ENCODE measurements around the gene RGS21. TPM values are rescaled to one million over a fixed set of nuclear protein-coding genes. Genes with fewer than 3 reads are reported as not detected.

RGS21 gene
- polyA plus RNA-seq, 1 donor from 2014 or later: not detected

DNA sequence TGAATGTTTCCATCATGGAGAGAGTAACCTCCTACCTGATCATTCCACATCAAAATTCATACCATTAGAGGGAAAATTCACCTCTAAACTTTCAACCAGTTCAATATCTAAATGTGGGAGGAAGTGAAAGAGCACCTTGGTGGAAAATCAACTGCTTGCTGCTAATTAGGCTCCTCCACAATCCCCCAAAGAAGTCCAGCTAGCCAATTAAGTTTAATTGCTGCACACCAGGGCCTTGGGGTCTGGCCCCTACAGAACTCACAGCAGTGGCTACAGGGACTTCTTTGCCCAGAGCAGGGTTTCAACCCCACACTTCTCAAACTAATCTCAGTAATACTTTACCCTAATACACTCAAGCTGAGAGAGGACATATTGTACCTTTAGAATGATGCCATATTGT lies 62.1 kb downstream of the RGS21 start:
- H3K27ac ChIP-seq (ENCODE audit: low read length): no peak overlapping the region

DNA sequence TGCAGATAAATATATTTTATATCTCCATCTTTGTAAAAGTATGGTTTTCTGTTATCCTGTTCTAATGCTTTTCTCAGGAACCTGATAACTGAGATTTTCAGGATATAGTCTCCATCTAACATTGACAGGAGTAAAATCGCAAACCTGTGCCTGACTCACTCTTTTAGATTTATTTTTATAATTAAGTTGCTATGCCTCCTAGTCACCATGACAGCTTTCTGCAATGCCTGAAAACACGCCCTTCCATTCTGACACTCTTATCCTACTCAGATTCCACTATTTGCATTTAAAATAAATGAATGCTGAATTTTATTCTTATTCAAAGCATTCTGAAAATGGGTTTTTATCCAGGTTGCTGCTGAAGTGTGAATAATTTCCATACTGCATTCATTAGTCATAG lies 62.8 kb downstream of the RGS21 start:
- no peak overlapping the region for H3K27ac ChIP-seq (ENCODE audit: low read length)
- H3K36me3 ChIP-seq (ENCODE audit: insufficient read depth, low read length): no peaks in the 10 kb centered on the region
- no peaks in the 10 kb centered on the region for H3F3A ChIP-seq (ENCODE audit: insufficient read depth, low read length, poor library complexity, severe bottlenecking)
- H3K27me3 ChIP-seq (ENCODE audit: insufficient read depth, low read depth, low read length): no peaks in the 10 kb centered on the region
- no peaks in the 10 kb centered on the region for H3K9me2 ChIP-seq (ENCODE audit: insufficient read depth, low read length)
- H3K79me2 ChIP-seq (replicated peaks; ENCODE audit: insufficient read depth, low read length): no peaks in the 10 kb centered on the region
- no peaks in the 10 kb centered on the region for H3K9me3 ChIP-seq (ENCODE audit: low read length)
- no peak overlapping the region for H2AFZ ChIP-seq (ENCODE audit: low read depth, low read length)
- no peak overlapping the region for H3K9ac ChIP-seq (ENCODE audit: low read length)
- TF ChIP-seq, protein P1, sequence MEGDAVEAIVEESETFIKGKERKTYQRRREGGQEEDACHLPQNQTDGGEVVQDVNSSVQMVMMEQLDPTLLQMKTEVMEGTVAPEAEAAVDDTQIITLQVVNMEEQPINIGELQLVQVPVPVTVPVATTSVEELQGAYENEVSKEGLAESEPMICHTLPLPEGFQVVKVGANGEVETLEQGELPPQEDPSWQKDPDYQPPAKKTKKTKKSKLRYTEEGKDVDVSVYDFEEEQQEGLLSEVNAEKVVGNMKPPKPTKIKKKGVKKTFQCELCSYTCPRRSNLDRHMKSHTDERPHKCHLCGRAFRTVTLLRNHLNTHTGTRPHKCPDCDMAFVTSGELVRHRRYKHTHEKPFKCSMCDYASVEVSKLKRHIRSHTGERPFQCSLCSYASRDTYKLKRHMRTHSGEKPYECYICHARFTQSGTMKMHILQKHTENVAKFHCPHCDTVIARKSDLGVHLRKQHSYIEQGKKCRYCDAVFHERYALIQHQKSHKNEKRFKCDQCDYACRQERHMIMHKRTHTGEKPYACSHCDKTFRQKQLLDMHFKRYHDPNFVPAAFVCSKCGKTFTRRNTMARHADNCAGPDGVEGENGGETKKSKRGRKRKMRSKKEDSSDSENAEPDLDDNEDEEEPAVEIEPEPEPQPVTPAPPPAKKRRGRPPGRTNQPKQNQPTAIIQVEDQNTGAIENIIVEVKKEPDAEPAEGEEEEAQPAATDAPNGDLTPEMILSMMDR (IDR thresholded peaks at IDR 0.05; ENCODE audit: poor library complexity, severe bottlenecking): no peak
- TF ChIP-seq EP300 (conservative IDR thresholded peaks at IDR 0.05; ENCODE audit: poor library complexity, severe bottlenecking): no peak
- no peak for TF ChIP-seq MXI1 (conservative IDR thresholded peaks at IDR 0.05; ENCODE audit: poor library complexity, severe bottlenecking)
- TF ChIP-seq SMC3 (conservative IDR thresholded peaks at IDR 0.05; ENCODE audit: poor library complexity): no peak
- TF ChIP-seq TAF1 (IDR thresholded peaks at IDR 0.05; ENCODE audit: low read depth): no peak
- no peak for TF ChIP-seq POLR2AphosphoS5 (IDR thresholded peaks at IDR 0.05)
- TF ChIP-seq, protein P2, sequence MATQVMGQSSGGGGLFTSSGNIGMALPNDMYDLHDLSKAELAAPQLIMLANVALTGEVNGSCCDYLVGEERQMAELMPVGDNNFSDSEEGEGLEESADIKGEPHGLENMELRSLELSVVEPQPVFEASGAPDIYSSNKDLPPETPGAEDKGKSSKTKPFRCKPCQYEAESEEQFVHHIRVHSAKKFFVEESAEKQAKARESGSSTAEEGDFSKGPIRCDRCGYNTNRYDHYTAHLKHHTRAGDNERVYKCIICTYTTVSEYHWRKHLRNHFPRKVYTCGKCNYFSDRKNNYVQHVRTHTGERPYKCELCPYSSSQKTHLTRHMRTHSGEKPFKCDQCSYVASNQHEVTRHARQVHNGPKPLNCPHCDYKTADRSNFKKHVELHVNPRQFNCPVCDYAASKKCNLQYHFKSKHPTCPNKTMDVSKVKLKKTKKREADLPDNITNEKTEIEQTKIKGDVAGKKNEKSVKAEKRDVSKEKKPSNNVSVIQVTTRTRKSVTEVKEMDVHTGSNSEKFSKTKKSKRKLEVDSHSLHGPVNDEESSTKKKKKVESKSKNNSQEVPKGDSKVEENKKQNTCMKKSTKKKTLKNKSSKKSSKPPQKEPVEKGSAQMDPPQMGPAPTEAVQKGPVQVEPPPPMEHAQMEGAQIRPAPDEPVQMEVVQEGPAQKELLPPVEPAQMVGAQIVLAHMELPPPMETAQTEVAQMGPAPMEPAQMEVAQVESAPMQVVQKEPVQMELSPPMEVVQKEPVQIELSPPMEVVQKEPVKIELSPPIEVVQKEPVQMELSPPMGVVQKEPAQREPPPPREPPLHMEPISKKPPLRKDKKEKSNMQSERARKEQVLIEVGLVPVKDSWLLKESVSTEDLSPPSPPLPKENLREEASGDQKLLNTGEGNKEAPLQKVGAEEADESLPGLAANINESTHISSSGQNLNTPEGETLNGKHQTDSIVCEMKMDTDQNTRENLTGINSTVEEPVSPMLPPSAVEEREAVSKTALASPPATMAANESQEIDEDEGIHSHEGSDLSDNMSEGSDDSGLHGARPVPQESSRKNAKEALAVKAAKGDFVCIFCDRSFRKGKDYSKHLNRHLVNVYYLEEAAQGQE (IDR thresholded peaks at IDR 0.05; ENCODE audit: borderline replicate concordance): no peak
- no peak overlapping the region for H3K4me3 ChIP-seq (ENCODE audit: low read length)
- H4K20me1 ChIP-seq (ENCODE audit: insufficient read depth): no peaks in the 10 kb centered on the region
- H3K4me2 ChIP-seq (ENCODE audit: low read length): no peak overlapping the region

More for the DNA sequence above, 62.1 kb downstream of the RGS21 start:
- Histone ChIP-seq H3K36me3 (ENCODE audit: insufficient read depth, low read length) (no peaks in the 10 kb centered on the region), H3K9me3 (ENCODE audit: low read length) (no peaks in the 10 kb centered on the region), H3K4me3 (ENCODE audit: low read length) (no peak overlapping the region), H2AFZ (ENCODE audit: low read depth, low read length) (no peak overlapping the region), H3F3A (ENCODE audit: insufficient read depth, low read length, poor library complexity, severe bottlenecking) (no peaks in the 10 kb centered on the region), H3K9me2 (ENCODE audit: insufficient read depth, low read length) (no peaks in the 10 kb centered on the region), H3K9ac (ENCODE audit: low read length) (no peak overlapping the region), H3K79me2 (replicated peaks; ENCODE audit: insufficient read depth, low read length) (no peaks in the 10 kb centered on the region), H3K4me2 (ENCODE audit: low read length) (no peak overlapping the region), H4K20me1 (ENCODE audit: insufficient read depth) (no peaks in the 10 kb centered on the region), H3K27me3 (ENCODE audit: insufficient read depth, low read depth, low read length) (no peaks in the 10 kb centered on the region)
- TF ChIP-seq EP300 (conservative IDR thresholded peaks at IDR 0.05; ENCODE audit: poor library complexity, severe bottlenecking) (no peak), EZH2 (IDR thresholded peaks at IDR 0.05; ENCODE audit: borderline replicate concordance, insufficient read depth, low read length, poor library complexity, severe bottlenecking) (no peak), POLR2AphosphoS5 (IDR thresholded peaks at IDR 0.05) (no peak), TAF1 (IDR thresholded peaks at IDR 0.05; ENCODE audit: low read depth) (no peak), MXI1 (conservative IDR thresholded peaks at IDR 0.05; ENCODE audit: poor library complexity, severe bottlenecking) (no peak), RAD21 (conservative IDR thresholded peaks at IDR 0.05) (no peak), SMC3 (conservative IDR thresholded peaks at IDR 0.05; ENCODE audit: poor library complexity) (no peak)
- TF ChIP-seq, protein P2 (IDR thresholded peaks at IDR 0.05; ENCODE audit: borderline replicate concordance): no peak
- TF ChIP-seq, protein P1 (IDR thresholded peaks at IDR 0.05; ENCODE audit: poor library complexity, severe bottlenecking): no peak

Data from neural cell (in vitro differentiated cells).